Prostate gland (tissue), 2 donors: ENCODE measurements around the gene RNASET2. TPM values are rescaled to one million over a fixed set of nuclear protein-coding genes. Genes with fewer than 3 reads are reported as not detected.
A peak's percentile ranks its signal among the peaks of the same experiment; 100 is the strongest.

Source experiments
- DNase-seq: peaks from one replicate; pipeline ENCODE4 v3.0.0-alpha.2; 2019; ENCODE audit warnings: low spot score
- H3K27ac ChIP-seq, 2 donors: fragments of 200-600 bp; sonication (generic); 2 replicates each; pipeline ENCODE4 v1.5.1; 2017 to 2019
- H3K27me3 ChIP-seq: fragments of 200-600 bp; sonication (generic); replicated peaks from 2 replicates; pipeline ENCODE4 v1.5.1; 2019; ENCODE audit not compliant: insufficient read depth
- H3K36me3 ChIP-seq, 2 donors: fragments of 200-600 bp; sonication (generic); 1 replicate in 1 of 2; 2 replicates in 1 of 2; pipeline versions ENCODE4 v1.5.1 to v1.8.1; 2017 to 2019
- H3K4me1 ChIP-seq: fragments of 200-600 bp; sonication (generic); replicated peaks from 2 replicates; pipeline ENCODE4 v1.5.1; 2019
- H3K4me3 ChIP-seq, 2 donors: fragments of 200-600 bp; sonication (generic); 2 replicates each; pipeline ENCODE4 v1.5.1; 2017 to 2019
- H3K9me3 ChIP-seq: fragments of 200-600 bp; sonication (generic); 2 replicates; pipeline ENCODE4 v1.5.1; 2017
- POLR2A ChIP-seq: fragments of 450-650 bp; IDR thresholded peaks from one replicate; pipeline ENCODE4 v1.6.1; 2016; ENCODE audit warnings: antibody characterized with exemption, mild to moderate bottlenecking
- POLR2AphosphoS5 ChIP-seq: sonication (generic); formaldehyde crosslinking; IDR thresholded peaks from one replicate; pipeline ENCODE4 v1.6.1; 2017; ENCODE audit warnings: antibody characterized with exemption
- WGBS: methylation state at CpG from one replicate; pipeline ENCODE4 v1.1.5; 2018; 5-methylcytosine and 5-hydroxymethylcytosine counted together
- intact Hi-C: fragments of 100-400 bp; cut with DNase I; formaldehyde crosslinking; loops from one replicate; pipeline ENCODE4 v1.14.2; 2022
- total RNA-seq, 2 donors: library from RNA; depleted of rRNA; stranded (reverse); fragments of >200 nt; gene quantifications; one replicate each; pipeline ENCODE4 v1.1.0, GENCODE V29; 2016
- TF ChIP-seq, protein P1 (sequence below), 4 experiments: fragments of 200-600 bp in 2 of 4; fragments of 450-650 bp in 2 of 4; sonication (generic) in 2 of 4; IDR thresholded peaks; 1 replicate in 3 of 4; 2 replicates in 1 of 4; pipeline ENCODE4 v1.5.1; 2016 to 2019; ENCODE audit warnings: antibody characterized with exemption in 4 of 4, mild to moderate bottlenecking in 2 of 4, moderate library complexity in 2 of 4

The RNASET2 gene
- total RNA-seq, 2 donors from 2014 or later, result 81.3 to 180 TPM

DNA sequence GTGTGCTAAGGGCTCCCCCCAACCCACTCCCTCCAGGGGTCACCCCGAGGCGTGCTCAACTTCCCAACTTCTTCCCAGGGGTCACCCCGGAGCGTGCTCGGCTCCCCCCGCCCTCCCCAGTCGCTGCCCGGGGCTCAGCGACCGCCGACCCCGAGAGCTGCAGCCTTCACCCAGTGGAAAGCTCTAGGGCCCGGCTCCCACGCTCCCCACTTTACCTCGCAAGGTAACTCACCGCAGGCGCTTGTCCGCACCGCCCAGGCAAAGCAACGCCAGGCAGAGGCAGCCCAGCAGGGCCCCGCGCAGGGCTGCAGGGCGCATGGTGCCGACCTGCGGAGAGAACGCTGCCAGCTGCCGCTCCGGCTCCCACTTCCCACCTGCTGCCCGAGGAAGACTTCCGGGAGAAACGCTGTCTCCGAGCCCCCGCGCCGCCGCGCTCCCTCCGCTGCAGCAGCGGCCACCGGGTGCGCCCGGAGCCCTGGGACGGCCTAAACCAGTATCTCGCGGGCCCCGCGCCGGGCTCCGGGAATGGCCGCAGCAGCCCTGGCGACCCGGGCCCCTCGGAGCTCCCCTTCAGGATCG lies 396 bp downstream of the RNASET2 start:
- Histone ChIP-seq H3K27ac (peak overlapping the region; percentile 88 to 92), H3K9me3 (no peaks in the 10 kb centered on the region), H3K27me3 (no peaks in the 10 kb centered on the region), H3K36me3 (no peaks in the 10 kb centered on the region), H3K4me3 (peak overlapping the region; percentile 57 to 77), H3K4me1 (no peaks in the 10 kb centered on the region)
- TF ChIP-seq POLR2A, result no peak
- TF ChIP-seq, protein P1, sequence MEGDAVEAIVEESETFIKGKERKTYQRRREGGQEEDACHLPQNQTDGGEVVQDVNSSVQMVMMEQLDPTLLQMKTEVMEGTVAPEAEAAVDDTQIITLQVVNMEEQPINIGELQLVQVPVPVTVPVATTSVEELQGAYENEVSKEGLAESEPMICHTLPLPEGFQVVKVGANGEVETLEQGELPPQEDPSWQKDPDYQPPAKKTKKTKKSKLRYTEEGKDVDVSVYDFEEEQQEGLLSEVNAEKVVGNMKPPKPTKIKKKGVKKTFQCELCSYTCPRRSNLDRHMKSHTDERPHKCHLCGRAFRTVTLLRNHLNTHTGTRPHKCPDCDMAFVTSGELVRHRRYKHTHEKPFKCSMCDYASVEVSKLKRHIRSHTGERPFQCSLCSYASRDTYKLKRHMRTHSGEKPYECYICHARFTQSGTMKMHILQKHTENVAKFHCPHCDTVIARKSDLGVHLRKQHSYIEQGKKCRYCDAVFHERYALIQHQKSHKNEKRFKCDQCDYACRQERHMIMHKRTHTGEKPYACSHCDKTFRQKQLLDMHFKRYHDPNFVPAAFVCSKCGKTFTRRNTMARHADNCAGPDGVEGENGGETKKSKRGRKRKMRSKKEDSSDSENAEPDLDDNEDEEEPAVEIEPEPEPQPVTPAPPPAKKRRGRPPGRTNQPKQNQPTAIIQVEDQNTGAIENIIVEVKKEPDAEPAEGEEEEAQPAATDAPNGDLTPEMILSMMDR (IDR thresholded peaks at IDR 0.05), result peak in 1 of 4 experiments; percentile 26
- no peak for DNase-seq
- intact Hi-C loops, result no loop called here
- 1% methylated on average over 44 of the region's 54 CpGs for WGBS

DNA sequence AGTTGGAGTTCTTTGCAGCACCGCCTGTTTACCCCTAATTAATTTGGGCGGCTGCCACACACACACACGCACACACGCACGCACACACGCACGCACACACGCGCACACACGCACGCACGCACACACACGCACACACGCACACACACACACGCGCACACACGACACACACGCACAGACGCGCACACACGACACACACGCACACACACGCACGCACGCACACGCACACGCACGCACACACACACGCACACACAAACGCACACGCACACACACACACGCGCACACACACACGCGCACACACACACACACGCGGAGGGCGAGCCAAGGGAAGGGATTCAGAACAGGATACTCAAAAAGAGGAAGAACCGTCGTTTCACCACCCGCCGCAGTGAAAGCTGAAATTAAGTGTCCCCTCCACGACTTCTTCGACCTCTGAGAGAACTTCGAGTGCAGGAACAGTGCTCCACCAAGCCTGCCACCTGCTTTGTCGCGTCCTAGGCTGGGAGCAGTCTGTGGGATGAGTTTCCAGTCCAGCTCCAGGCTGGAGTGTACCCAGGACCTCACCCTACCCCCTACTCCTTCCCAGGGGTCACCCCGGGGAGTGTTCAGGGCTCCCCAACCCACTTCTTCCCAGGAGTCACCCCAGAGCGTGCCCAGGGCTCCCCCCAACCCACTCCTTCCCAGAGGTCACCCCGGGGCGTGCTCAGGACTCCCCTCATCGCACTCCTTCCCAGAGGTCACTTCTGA lies 1.1 kb downstream of the RNASET2 start:
- intact Hi-C loops, result no loop called here

DNA sequence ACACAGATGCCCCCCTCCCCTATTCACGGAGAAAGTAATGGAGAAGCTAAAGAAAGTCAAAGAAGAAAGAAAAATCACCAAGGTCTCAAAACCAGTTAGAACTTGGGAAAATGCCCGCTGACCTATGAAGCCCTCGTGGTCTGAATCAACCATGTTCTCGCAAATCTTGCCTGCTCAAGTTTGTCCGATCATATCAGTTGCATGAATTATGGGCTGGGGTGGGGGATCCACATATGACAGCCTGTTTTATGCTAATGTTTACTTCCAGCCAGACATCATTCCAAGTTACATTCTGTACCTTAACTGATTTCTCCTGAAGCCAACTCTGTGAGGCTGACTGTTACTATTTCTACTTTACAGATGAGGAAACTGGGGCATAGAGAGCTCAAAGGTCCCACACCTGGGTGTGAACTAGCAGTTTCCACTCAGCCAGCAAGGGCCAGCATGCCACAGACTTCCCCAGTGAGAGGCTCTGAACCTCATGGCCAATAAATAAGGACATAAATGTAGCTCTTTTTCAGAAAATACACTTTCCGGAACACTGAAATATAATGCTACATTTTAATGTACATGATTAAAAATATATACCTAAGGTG lies 2.1 kb downstream of the RNASET2 start:
- TF ChIP-seq, protein P1 (IDR thresholded peaks at IDR 0.05), result no peak
- TF ChIP-seq POLR2A, result no peak
- H3K36me3 ChIP-seq, result no peaks in the 10 kb centered on the region
- peaks cover 4% of the 10 kb centered on the region for H3K4me1 ChIP-seq
- 49% methylated on average over 6 of the region's 6 CpGs for WGBS
- intact Hi-C loops, result loop anchor here (5.0 kb wide), 1 partner anchor 43 kb away; the partner anchor contains the start of gene CEP43
- no peak overlapping the region for H3K4me3 ChIP-seq
- no peaks in the 10 kb centered on the region for H3K9me3 ChIP-seq
- H3K27me3 ChIP-seq, result no peaks in the 10 kb centered on the region
- H3K27ac ChIP-seq, result peak overlapping the region in 1 of 2 donors; percentile 18
- DNase-seq, result no peak

More for the DNA sequence above, 1.1 kb downstream of the RNASET2 start:
- 35% methylated on average over 52 of the region's 52 CpGs for whole genome bisulfite sequencing
- Histone ChIP-seq H3K27ac (peak overlapping the region; percentile 88 to 92), H3K36me3 (no peaks in the 10 kb centered on the region), H3K9me3 (no peaks in the 10 kb centered on the region), H3K4me3 (peak overlapping the region; percentile 57 to 77), H3K27me3 (no peaks in the 10 kb centered on the region), H3K4me1 (no peaks in the 10 kb centered on the region)
- TF ChIP-seq POLR2A (no peak), POLR2AphosphoS5 (no peak)
- TF ChIP-seq, protein P1 (IDR thresholded peaks at IDR 0.05), result no peak
- DNase-seq, result no peak

DNA sequence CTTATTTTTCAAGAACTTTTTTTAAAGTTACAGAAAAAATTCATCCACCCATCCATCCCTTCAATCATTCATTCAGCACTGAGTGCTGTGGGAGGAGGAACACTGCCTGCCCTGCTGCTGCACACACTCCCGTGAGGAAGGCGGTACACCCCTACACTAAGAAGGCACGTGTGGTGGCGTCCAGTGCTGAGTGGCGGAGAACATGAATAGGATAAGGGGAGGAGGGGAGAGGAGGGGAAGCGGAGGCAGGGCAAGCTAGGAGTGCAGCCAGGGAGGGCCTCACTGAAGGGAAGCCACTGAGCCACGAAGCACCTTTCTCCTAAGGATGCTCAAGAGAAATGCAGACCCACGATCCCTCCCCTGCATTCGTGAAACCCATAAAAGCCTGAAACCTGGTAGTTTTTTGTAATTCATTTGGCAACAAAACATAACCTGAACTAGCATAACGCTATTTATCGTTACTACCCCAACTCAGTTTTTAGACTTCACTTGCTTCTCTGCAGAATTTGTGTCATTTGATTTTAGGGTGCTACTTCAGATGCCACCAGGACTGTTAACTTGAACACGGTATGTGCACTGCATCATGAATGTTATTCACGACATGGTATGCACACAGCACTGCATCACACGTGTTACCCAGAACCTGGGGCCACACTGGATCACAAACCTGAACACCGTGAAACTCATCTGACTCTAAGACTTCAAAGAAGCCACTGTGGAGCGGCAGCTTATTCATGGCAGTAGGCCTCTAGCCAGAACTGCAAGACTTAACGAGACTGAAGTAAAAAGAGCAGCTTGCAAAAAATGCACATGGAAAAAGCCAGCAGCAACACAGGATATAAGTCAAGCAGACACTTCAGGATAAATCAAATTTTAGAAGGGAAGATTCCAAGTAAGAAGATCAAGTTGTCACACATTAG lies 3.5 kb downstream of the RNASET2 start:
- intact Hi-C loops, result loop anchor here (5.0 kb wide), 1 partner anchor 44 kb away; the partner anchor contains the start of gene CEP43
- 57% methylated on average over 17 of the region's 17 CpGs for WGBS
- Histone ChIP-seq H3K4me3 (no peak overlapping the region), H3K4me1 (peaks cover 4% of the 10 kb centered on the region), H3K27me3 (no peaks in the 10 kb centered on the region), H3K9me3 (no peaks in the 10 kb centered on the region), H3K36me3 (no peaks in the 10 kb centered on the region), H3K27ac (peak overlapping the region in 1 of 2 donors; percentile 18)
- TF ChIP-seq POLR2A, result no peak
- DNase-seq, result no peak

DNA sequence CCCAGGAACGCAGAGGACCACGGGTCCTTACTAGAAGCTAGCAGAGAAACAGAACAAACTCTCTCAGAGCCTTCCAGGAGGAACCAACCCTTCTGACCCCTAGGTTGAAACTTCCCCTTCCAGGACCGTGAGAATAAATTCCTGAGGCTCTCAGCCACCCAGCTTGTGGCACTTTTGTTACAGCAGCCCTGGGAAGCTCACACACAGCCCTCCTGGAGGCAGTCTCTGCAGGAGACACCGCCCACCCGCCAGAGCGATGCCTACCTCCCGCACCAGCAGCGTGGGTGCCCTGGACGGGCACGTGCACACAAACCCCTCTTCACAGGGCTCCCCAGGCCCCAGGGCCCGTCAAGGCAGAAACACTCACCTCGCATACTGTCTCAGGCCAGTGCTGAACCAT lies 4.2 kb downstream of the RNASET2 start:
- TF ChIP-seq, protein P1 (IDR thresholded peaks at IDR 0.05), result no peak
- TF ChIP-seq POLR2AphosphoS5 (no peak), POLR2A (no peak)
- WGBS, result 90% methylated on average over 12 of the region's 12 CpGs
- DNase-seq, result no peak
- Histone ChIP-seq H3K4me1 (peaks cover 4% of the 10 kb centered on the region), H3K9me3 (no peaks in the 10 kb centered on the region), H3K4me3 (no peak overlapping the region), H3K27me3 (no peaks in the 10 kb centered on the region), H3K36me3 (no peaks in the 10 kb centered on the region), H3K27ac (no peak overlapping the region)
- intact Hi-C loops, result loop anchor here (5.0 kb wide), 1 partner anchor 45 kb away; the partner anchor contains the start of gene CEP43
